ES-I3 (cell line): ENCODE results near the gene DDX25.

Experiments used
- H3K36me3 ChIP-seq: 2 replicates; pipeline ENCODE4 v1.6.1; 2013; ENCODE audit warnings: mild to moderate bottlenecking, low read length, control low read depth, moderate library complexity; ENCODE audit not compliant: insufficient read depth
- H3K4me1 ChIP-seq: 2 replicates; pipeline ENCODE4 v1.6.1; 2013; ENCODE audit warnings: mild to moderate bottlenecking, control low read depth, low read length; ENCODE audit not compliant: insufficient read depth
- H3K9ac ChIP-seq: 2 replicates; pipeline ENCODE4 v1.6.1; 2013; ENCODE audit warnings: low read depth, mild to moderate bottlenecking, low read length, moderate library complexity
- H3K9me3 ChIP-seq: 2 replicates; pipeline ENCODE4 v1.6.1; 2013; ENCODE audit warnings: mild to moderate bottlenecking, low read length, moderate library complexity; ENCODE audit not compliant: control insufficient read depth, insufficient read depth

DDX25 gene

DNA sequence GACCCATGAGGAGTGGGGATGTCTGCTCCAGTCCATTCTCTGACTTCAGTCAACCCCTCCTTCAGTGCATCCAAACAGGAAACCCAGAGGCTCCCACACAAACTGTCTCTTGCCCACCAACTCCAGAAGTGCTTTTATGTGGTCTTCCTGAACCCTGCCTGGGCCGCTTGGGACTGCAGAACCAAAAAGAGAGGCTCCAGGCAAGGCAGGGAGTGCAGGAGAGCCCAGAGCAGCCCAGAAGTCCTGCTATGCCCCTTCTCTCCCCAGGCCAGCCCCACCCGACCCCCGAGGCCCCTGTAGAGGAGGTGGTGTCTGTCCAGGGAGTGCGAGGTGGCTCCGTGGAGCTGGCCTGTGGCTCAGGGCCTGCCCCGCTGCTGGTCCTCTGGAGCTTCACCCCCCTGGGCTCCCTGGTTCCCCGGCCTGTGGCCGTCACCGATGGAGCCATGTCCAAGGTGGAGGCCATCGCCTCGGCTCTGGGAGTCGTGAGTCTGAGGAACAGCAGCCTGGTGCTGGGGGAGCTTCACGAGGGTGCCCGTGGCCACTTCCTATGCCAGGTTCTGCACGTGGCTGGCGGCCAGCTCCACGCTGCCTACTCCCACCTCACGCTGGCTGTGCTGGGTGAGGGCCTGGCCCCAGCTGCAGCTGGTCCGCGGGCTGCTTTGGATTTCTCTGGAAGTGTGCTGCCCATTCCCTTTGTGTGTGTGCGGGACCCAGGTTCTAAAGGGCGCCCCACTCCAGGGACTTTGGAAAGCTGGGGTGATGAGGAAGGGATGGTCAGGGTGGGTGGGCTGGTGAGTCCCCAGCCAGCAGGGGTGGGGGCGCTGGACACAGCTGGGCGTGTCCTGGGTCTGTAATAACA lies 43.3 kb downstream of the DDX25 start:
- H3K9ac ChIP-seq = no peak overlapping the region
- H3K36me3 ChIP-seq = no peaks in the 10 kb centered on the region
- H3K4me1 ChIP-seq = peaks cover 3% of the 10 kb centered on the region; the same call in 1 of the 2 replicates
- no peaks in the 10 kb centered on the region for H3K9me3 ChIP-seq

DNA sequence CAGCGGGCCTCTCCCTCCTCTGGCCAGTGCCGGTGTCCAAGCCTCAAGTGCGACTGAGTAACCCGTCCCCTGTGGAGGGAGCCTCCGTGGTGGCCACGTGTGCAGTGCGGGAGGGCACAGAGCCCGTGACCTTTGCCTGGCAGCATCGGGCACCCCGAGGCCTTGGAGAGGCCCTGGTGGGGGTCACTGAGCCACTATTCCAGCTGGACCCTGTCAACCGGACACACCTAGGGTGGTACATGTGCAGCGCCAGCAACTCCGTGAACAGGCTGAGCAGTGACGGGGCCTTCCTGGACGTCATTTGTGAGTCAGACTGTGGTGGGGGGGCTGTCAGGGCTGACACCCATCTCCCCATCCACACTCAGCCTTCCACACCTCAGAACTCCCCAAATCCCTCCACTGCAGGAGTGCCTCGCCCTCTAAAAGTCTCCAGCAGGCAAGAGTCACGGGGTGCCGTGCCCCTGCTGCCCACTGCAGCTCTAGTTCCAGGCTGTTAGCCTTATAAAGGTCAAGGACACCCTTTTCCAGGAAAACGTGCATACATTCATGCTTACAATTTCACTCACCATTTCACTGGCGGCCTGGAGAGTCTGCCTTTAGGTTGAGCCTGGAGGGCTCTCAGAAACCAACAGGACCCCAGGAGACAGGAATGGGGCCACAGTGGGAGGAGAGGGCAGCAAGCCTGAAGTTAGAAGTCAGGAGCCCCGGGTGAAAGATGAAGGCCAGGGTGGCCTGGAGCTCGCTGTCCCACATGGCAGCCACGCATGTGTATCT lies 44.2 kb downstream of the DDX25 start:
- Histone ChIP-seq H3K9ac (no peak overlapping the region), H3K9me3 (no peaks in the 10 kb centered on the region), H3K36me3 (no peaks in the 10 kb centered on the region), H3K4me1 (peaks cover 3% of the 10 kb centered on the region; the same call in 1 of the 2 replicates)

DNA sequence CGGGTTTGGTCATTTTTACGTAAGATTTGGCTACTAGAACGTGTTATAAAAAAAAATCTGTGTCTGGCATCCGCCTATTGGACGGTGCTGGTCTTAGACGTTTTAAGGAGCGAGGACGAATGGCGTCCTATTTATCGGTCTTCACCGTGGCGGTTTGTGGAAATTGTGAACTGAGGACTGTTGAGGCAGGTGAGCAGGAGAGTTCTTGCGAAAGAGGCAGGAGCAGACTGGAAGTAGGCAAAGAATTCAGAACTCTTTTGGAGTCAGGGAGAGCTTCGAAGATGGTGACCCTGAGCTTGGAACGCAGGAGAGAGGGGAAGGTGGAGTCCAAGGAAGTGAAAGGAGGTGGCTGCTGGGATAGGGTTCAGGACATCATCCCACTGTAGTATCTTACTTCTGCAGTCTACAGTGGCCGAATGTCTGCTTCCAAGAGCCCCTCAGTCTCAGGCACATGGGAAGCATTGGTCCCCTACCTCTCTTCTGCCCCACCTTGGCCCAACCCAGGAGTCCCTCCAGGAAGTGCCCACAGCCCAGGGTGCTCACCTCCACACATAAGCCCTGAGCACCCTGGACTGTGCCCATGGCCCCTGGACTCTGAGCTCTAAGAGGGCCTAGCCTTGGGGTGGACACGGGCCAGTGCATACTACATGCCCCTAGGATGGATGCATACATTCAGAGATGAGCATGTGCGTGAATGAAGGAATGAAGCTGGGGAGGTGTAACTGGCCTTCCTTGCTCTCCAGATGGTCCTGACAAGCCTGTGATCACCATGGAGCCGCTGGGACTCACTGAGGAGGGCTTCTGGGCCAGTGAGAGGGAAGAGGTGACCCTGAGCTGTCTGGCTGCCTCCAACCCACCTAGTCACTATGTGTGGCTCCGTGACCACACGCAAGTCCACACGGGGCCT lies 45.2 kb downstream of the DDX25 start:
- no peaks in the 10 kb centered on the region for H3K36me3 ChIP-seq
- no peaks in the 10 kb centered on the region for H3K9me3 ChIP-seq
- H3K9ac ChIP-seq = no peak overlapping the region
- H3K4me1 ChIP-seq = peaks cover 3% of the 10 kb centered on the region; the same call in 1 of the 2 replicates

DNA sequence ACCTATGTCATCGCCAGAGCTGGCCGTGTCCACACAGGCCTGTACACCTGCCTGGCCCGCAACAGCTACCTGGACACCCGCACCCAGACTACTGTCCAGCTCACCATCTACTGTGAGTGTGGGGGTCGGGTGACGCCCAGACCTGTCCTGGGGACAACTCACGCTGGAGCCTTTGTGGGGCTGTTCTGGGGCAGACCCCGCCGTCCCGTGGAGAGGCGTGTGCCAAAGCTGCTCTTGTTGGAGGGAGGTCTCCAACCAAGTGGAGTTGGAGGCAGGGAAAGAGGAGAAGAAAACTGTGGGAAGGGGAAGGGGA lies 45.8 kb downstream of the DDX25 start:
- no peak overlapping the region for H3K9ac ChIP-seq
- no peaks in the 10 kb centered on the region for H3K9me3 ChIP-seq
- H3K4me1 ChIP-seq = peaks cover 3% of the 10 kb centered on the region; the same call in 1 of the 2 replicates
- no peaks in the 10 kb centered on the region for H3K36me3 ChIP-seq

DNA sequence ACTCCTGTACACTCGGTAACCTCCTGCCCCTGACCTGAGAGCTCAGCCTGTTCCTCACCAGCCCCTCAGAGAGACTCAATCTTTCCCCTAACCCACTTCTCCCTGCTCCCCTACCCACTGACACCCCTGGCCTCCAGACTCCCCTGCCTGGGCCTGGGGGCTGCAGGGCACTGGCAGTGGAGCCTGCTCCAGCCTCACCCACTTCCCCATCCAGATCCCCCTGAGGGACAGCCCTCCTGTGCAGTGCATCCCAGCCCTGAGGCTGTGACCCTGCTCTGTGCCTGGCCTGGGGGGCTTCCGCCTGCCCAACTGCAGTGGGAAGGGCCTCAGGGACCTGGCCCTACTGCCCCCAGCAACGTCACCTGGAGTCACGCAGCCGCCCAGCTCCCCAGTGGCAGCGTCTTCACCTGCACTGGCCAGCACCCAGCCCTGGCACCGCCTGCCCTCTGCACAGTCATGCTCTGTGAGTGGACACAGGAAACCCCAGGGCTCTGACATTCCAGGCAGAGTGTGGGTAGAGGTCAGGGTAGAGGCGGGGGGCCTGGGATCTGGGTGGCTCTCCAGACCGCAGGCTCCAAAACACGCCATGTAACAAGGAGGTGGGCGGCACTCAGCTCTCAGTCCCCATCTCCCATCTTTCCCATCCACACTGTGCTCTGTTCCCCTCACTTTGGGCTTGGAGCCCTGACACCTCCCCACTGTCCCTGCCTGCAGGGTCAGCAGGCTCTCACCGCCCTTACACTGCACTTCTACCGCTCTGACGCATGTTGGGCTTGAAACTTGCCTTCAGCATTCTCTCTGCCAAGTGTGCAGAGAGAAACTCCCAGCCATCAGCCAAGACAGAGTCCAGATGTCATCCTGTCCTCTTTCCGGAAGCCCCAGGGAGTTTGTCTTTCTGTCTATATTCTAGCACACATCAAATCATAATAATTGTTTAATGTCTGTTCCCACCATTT lies 46.7 kb downstream of the DDX25 start:
- Histone ChIP-seq H3K4me1 (no peaks in the 10 kb centered on the region), H3K9me3 (no peaks in the 10 kb centered on the region), H3K9ac (no peak overlapping the region), H3K36me3 (no peaks in the 10 kb centered on the region)

DNA sequence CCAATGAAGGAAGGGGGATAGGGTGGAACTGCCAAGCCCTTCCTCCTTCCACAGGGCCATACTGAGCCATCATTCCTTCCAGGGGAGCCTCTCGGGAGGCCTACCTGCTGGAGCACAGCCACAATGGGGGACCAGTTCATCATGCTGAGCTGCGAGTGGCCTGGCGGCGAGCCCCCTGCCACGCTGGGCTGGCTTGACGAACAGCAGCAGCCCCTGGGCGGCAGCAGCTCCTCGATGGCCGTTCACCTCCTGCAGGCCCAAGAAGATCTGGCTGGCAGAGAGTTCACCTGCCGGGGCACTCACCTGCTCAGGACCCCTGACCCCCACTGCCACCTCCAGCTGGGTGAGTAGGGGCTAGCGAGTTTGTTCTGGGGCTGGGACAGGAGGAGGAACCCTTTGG lies 47.4 kb downstream of the DDX25 start:
- Histone ChIP-seq H3K9ac (no peak overlapping the region), H3K4me1 (no peaks in the 10 kb centered on the region), H3K36me3 (no peaks in the 10 kb centered on the region), H3K9me3 (no peaks in the 10 kb centered on the region)

DNA sequence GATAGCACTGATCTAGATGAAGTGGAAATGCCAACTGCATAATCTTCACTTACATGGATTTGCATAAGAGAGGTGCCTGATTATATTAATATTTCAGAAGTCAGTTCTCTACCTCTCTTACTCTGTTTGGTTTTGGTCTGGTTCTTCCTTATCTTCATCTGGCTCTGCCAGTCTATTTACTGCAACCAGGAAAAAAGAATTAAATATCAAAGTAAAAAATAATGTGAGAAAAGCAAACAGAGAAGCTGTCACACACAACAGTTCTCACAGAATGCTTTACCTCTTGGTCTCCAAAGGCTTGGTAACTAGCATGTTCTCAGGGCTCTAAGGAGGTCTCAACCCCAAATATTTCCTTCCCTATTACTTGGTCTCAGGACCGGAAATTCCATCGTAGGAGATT lies 48.3 kb downstream of the DDX25 start:
- no peaks in the 10 kb centered on the region for H3K9me3 ChIP-seq
- no peaks in the 10 kb centered on the region for H3K4me1 ChIP-seq
- H3K36me3 ChIP-seq = no peaks in the 10 kb centered on the region
- H3K9ac ChIP-seq = no peak overlapping the region

DNA sequence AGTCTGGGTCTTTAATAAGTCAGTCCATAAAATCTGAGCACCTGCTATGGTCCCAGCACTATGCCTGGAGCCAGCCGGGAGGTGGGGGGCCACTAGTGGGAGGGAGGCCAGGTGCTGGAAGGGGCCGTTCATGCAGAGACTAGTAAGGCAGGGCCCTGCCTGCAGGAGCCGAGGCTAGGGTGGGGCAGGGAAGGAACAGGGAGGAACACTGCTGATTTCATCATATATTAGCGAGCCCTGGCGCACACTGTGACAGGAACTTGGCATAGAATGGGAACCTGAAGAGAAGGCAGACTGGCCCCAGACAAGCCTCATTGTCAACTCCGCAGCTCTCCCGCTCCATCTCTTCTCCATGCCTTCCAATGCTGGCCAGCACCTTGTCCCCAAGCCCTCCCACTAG lies 48.7 kb downstream of the DDX25 start:
- no peaks in the 10 kb centered on the region for H3K36me3 ChIP-seq
- no peaks in the 10 kb centered on the region for H3K9me3 ChIP-seq
- H3K9ac ChIP-seq = no peak overlapping the region
- H3K4me1 ChIP-seq = no peaks in the 10 kb centered on the region

DNA sequence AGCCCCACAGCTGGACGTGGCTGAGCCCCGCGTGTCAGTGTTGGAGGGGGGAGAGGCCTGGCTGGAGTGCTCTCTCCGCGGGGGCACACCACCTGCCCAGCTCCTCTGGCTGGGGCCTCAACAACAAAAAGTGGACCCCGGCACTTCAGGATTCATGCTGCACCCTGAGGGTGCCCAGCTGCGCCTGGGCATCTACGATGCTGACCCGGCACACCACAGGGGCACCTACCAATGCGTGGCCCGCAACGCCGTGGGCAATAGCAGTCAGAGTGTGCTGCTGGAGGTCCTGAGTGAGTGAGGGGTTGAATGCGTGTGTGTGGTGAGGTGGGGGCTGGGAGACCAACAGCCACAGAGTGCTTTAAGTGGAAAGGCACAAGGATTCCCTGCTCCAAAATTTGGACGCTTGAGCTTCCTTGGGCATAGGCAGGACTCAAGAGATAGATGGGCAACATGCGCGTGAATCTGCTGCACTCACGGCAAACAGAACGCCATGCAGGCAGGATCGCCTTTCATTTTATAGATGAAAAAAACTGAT lies 49.2 kb downstream of the DDX25 start:
- Histone ChIP-seq H3K36me3 (no peaks in the 10 kb centered on the region), H3K9ac (no peak overlapping the region), H3K4me1 (no peaks in the 10 kb centered on the region), H3K9me3 (no peaks in the 10 kb centered on the region)

DNA sequence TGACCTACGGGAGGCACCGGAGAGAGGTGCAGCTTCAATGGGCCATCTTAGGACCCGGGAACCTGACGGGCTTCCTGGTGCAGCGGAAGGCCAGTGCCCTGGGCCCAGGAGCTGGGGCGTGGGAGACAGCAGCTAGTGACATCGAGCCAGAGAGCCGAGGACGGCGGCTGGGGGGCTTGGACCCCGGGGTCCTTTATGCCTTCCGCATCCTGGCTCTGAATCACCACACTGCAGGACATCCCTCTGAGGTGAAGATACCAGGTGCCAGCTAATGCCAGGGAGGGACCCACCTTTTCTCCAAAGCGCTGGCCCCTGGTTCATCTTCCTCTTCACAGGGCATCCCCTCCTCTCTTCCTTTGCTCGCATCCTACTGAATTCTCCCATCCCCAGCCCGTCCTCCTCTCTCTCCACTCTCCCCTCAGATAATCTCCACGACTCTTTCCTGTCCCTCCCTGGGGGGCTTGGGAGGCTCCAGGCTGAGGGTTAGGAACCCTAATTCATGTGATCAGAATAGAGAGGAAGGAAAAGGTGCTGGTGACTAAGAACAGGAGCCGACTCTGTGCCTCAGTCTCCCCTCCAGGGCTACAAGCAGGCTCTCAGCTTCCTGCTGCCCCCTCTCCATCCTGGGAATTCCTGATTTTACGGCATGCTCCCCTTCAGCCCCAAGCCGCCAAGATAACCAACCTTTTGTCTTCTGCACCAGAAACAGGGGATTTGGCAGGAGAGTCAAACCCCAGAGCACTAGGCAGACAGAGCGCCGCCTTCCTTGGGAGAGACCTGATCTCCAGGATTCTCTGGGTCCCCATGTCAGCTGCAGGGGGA lies 50.0 kb downstream of the DDX25 start:
- H3K9me3 ChIP-seq = no peaks in the 10 kb centered on the region
- H3K4me1 ChIP-seq = no peaks in the 10 kb centered on the region
- H3K36me3 ChIP-seq = no peaks in the 10 kb centered on the region
- no peak overlapping the region for H3K9ac ChIP-seq

DNA sequence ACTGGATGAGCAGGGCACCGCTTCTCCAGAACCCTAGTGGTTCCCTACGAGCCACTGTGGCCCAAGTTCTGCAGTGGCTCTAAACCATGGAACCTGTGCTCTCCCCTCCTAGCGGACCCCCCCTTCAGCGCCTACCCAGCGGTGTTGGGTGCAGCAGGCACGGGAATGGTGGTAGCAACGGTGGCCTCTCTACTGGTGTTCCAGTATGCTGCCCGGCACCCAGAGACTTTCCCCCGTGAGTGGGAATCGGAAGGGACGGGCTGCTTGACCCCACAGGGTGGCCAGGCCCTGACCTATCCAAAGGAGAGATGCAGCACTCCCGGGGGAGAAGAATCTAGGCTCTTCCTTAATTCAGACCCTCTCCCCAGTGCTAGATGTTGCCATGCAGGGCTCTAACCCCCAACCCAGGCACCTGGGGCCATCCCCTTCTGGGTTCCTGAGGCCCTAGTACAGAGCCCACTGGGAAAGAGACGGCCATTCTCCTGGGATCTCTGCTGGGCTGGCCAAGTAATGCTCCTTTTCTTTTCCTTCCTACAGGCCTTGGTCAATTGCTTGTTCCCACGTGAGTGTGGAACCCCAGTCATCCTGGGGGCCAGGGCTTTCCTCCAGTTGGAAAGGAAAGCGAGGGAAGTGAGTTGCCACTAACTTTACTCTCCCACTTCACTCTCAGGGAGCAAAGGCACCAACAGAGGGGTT lies 50.8 kb downstream of the DDX25 start:
- no peaks in the 10 kb centered on the region for H3K9me3 ChIP-seq
- H3K9ac ChIP-seq = no peak overlapping the region
- 0 out of 2 replicates have a peak, but pooled peaks cover 4% of the 10 kb centered on the region for H3K36me3 ChIP-seq

DNA sequence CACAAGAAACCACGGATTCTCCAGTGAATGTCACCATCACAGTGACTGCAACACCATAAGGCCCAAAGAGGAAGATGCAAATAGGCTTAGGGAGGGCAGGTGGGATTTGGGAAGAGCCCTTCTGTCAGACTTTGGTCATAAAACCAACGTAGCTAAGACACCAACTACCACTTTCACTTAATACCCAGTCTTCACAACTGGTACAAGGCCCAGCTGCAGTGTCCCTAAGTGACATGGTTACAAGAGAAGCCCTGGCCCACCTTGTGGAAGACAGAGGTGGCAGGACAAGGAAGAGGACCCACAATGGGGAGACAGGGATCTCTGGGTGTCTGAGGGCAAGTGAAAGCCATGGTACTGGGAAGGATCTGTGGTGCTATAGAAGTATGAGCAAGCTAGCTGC lies 51.5 kb downstream of the DDX25 start:
- Histone ChIP-seq H3K9ac (no peak overlapping the region), H3K36me3 (0 out of 2 replicates have a peak, but pooled peaks cover 4% of the 10 kb centered on the region), H3K9me3 (no peaks in the 10 kb centered on the region), H3K4me1 (no peaks in the 10 kb centered on the region)

More for the DNA sequence above, 50.8 kb downstream of the DDX25 start:
- H3K4me1 ChIP-seq = no peaks in the 10 kb centered on the region
